ENCODE measurements around the gene UBA7. TPM values are rescaled to one million over a fixed set of nuclear protein-coding genes. Genes with fewer than 3 reads are reported as not detected.

Gene UBA7
- total RNA-seq, 4 donors from 2014 or later: 3.5 to 16.1 (median 5.1) TPM

DNA sequence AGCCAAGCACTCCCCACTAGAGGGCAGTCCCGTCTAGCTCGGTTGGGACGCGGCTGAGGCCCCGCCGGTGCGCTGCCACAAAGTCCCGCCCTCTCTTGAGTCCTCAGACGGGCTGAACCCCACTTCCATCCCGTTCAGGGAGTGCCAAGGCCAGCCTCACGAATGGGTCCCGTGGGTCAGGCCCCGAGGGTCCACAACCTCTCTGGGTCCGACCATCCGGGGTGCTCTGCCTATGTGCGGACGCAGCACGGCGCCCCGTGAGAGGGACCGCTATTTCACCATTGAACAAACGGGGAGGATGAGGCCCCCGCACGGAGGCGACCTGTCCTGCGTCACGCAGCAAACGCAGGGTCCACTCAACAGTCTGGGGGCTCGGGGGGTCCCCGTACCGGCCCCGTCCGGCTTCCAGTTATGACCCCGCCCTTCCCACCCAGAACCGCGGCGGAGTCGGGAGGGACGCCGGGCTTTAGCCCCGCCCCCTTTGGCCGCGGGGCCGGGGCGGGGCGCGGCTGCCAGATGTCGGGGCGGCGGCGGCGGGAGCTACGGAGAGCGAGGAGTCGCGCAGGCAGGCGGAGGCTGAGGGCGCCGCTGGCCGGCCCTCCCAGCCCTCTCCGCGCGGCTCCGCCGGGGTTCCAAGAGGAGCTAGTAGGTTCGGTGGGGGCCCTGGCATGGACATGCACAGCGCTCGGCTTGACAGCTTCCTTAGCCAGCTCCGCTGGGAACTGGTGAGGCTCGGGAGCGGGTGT is 10.9 kb downstream of the UBA7 start, which contains the start of gene INKA1:
Gene INKA1, plus strand, starts transcription at position 543 of the 746 bp plus-strand sequence. Its CDS starts 132 bp downstream, at position 675.
- ATAC-seq: peak; percentile 68 to 82
- Histone ChIP-seq H3K4me1 (peaks cover 40 to 45% of the 10 kb centered on the region in 2 donors), H3K9me3 (no peaks in the 10 kb centered on the region), H3K36me3 (no peaks in the 10 kb centered on the region), H3K27ac (peak within 1 kb of the TSS; percentile 89 to 97 (median 93)), H3K27me3 (no peaks in the 10 kb centered on the region), H3K4me3 (peak within 1 kb of the TSS; percentile 83 to 99 (median 88))
- peak; percentile 80 to 86 for DNase-seq
- in situ Hi-C loops (cut with MboI; ENCODE audit: low sequenced_read_pairs in 4 of 4): loop anchor here in 1 of 4 donors (5.0 kb wide), 1 partner anchor 39 kb away; no protein-coding TSS in a partner anchor
- TF ChIP-seq CTCF (IDR thresholded peaks at IDR 0.05 in 4 of 5, conservative IDR thresholded peaks at IDR 0.05 in 1 of 5): peak; percentile 84 to 96 (median 94)
- TF ChIP-seq POLR2A (IDR thresholded peaks at IDR 0.05): peak; percentile 88 to 89
- intact Hi-C loops (cut with DNase I; ENCODE audit: low total_unique reads): loop anchor here (1.0 to 5.0 kb wide), 3 partner anchors 36 to 99 kb away; partner anchors contain the start of genes GMPPB and MST1R

DNA sequence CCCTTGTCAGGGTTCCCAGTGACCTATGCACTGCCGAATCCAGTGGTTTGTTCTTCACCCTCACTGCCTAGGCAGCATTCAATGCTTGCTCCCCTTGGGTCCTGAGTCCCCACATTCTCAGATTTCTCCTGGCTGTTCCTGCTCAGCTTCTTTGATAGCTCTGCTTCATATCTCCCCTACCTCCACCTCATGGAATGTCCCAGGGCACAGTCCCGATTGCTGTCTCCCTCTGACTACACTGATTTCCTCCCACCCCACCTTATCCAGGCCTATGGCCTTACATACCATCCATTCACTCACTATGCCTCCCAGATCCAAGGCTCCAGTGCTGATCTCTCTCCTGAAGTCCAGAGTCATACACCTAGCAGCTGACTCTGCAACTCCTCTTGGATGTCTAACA is 12.6 kb downstream of the UBA7 start:
- H3K27me3 ChIP-seq: no peaks in the 10 kb centered on the region
- intact Hi-C loops (cut with DNase I; ENCODE audit: low total_unique reads): loop anchor here (5.0 kb wide), 1 partner anchor 101 kb away; the partner anchor contains the start of gene MST1R
- ATAC-seq: no peak
- H3K9me3 ChIP-seq: no peaks in the 10 kb centered on the region
- no peaks in the 10 kb centered on the region for H3K36me3 ChIP-seq
- in situ Hi-C loops (cut with MboI; ENCODE audit: low sequenced_read_pairs in 4 of 4): loop anchor here in 1 of 4 donors (5.0 kb wide), 1 partner anchor 41 kb away; no protein-coding TSS in a partner anchor
- no peak for TF ChIP-seq CTCF (IDR thresholded peaks at IDR 0.05 in 4 of 5, conservative IDR thresholded peaks at IDR 0.05 in 1 of 5)
- no peak for TF ChIP-seq POLR2A (IDR thresholded peaks at IDR 0.05)
- H3K27ac ChIP-seq: no peak overlapping the region
- no peak overlapping the region for H3K4me3 ChIP-seq
- peaks cover 24 to 29% of the 10 kb centered on the region in 2 donors for H3K4me1 ChIP-seq
- DNase-seq: no peak

DNA sequence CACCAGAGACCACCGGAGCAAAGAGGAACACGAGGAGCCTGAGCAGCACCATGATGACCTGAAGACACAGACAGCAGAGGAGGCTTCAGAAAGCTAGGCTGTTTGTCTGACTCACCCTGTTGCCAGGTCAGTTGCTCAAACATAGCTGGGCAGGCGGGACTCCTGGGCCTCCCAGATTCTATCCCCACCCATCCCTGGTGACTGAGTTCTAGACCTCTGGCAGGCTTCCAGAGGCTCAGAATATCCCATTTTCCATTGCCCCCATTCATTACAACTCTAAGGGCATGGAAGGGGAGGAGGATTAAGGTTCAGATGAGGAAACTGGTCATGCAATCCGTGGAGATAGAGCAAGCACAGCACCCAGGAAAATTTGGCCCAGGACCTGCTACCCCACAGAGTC is 14.0 kb downstream of the UBA7 start, which contains the start of gene CDHR4:
Gene CDHR4, minus strand, starts transcription at position 113 of the 400 bp plus-strand sequence. Its CDS starts 61 bp downstream, at position 52.
- H3K4me1 ChIP-seq: peaks cover 12 to 15% of the 10 kb centered on the region in 2 donors
- TF ChIP-seq POLR2A (IDR thresholded peaks at IDR 0.05) (no peak), CTCF (IDR thresholded peaks at IDR 0.05 in 4 of 5, conservative IDR thresholded peaks at IDR 0.05 in 1 of 5) (no peak)
- in situ Hi-C loops (cut with MboI; ENCODE audit: low sequenced_read_pairs in 4 of 4) (loop anchor here in 2 of 4 donors (5.0 kb wide), 2 partner anchors 38 to 43 kb away; no protein-coding TSS in a partner anchor), intact Hi-C loops (cut with DNase I; ENCODE audit: low total_unique reads) (loop anchor here (5.0 kb wide), 1 partner anchor 103 kb away; the partner anchor contains the start of gene MST1R)
- H3K27ac ChIP-seq: no peak within 1 kb of the TSS
- H3K9me3 ChIP-seq: no peaks in the 10 kb centered on the region
- H3K36me3 ChIP-seq: no peaks in the 10 kb centered on the region
- H3K4me3 ChIP-seq: no peak within 1 kb of the TSS
- no peaks in the 10 kb centered on the region for H3K27me3 ChIP-seq
- DNase-seq (peak in 1 of 2 donors; percentile 53), ATAC-seq (no peak)

DNA sequence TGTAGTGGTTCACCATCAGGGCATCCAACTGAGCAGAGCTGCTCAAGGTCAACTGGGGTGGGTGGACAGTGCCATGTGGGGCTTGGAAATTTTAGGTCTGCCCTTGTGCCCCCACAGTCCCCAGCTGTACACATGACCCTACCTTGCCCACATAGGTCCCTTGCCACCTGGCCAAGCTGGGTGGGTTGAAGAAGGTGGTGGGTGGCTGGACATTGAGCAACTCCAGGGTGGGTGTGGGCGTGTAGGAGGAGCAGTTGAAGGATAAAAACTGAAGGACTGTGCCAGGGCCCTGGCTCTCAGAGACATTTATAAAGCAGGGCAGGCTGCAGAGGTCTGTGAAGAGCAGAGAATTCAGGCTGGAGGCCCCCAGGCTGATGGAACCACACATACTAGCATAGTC is 14.6 kb downstream of the UBA7 start:
- H3K27ac ChIP-seq: no peak overlapping the region
- H3K4me1 ChIP-seq: peaks cover 5 to 8% of the 10 kb centered on the region in 2 donors
- H3K9me3 ChIP-seq: no peaks in the 10 kb centered on the region
- TF ChIP-seq CTCF (IDR thresholded peaks at IDR 0.05 in 4 of 5, conservative IDR thresholded peaks at IDR 0.05 in 1 of 5): no peak
- TF ChIP-seq POLR2A (IDR thresholded peaks at IDR 0.05): no peak
- intact Hi-C loops (cut with DNase I; ENCODE audit: low total_unique reads): no loop called here
- DNase-seq: no peak
- ATAC-seq: no peak
- no peaks in the 10 kb centered on the region for H3K27me3 ChIP-seq
- in situ Hi-C loops (cut with MboI; ENCODE audit: low sequenced_read_pairs in 4 of 4): loop anchor here in 1 of 4 donors (5.0 kb wide), 1 partner anchor 38 kb away; no protein-coding TSS in a partner anchor
- H3K4me3 ChIP-seq: no peak overlapping the region
- no peaks in the 10 kb centered on the region for H3K36me3 ChIP-seq
